SK-N-SH treated with all-trans-retinoic acid at 6 μM for 48 hours (cell line): ENCODE measurements around the gene ABCB1.

Experiments
- ARNTL ChIP-seq: fragments of 450-650 bp; formaldehyde crosslinking; IDR thresholded peaks from 2 replicates; pipeline ENCODE4 v1.5.0; 2020; ENCODE audit warnings: low read depth, mild to moderate bottlenecking, moderate library complexity, borderline replicate concordance
- CREB5 ChIP-seq: fragments of 250-450 bp; sonication (Bioruptor Pico); IDR thresholded peaks from 2 replicates; pipeline ENCODE4 v1.5.1; 2020; ENCODE audit warnings: low read depth, mild to moderate bottlenecking, moderate library complexity
- CSRNP3 ChIP-seq: fragments of 250-450 bp; sonication (Bioruptor Pico); IDR thresholded peaks from 2 replicates; pipeline ENCODE4 v1.5.1; 2021; ENCODE audit warnings: mild to moderate bottlenecking, moderate library complexity
- POU6F1 ChIP-seq: fragments of 250-450 bp; sonication (Bioruptor Pico); IDR thresholded peaks from 2 replicates; pipeline ENCODE4 v1.8.0; 2021; ENCODE audit warnings: low read depth, mild to moderate bottlenecking, moderate library complexity, borderline replicate concordance
- ZNF565 ChIP-seq: fragments of 450-650 bp; formaldehyde crosslinking; conservative IDR thresholded peaks from 2 replicates; pipeline ENCODE4 v1.5.0; 2020; ENCODE audit warnings: low read depth, mild to moderate bottlenecking, moderate library complexity
- ZNF8 ChIP-seq: fragments of 450-650 bp; formaldehyde crosslinking; IDR thresholded peaks from 2 replicates; pipeline ENCODE4 v1.5.0; 2020; ENCODE audit warnings: mild to moderate bottlenecking, moderate library complexity

GRCh38 chr7:87604264-87604663, 3.6 kb upstream of the ABCB1 start:
- TF ChIP-seq POU6F1 = no peak
- no peak for TF ChIP-seq ZNF8 (CRISPR knock-in tag)
- TF ChIP-seq ARNTL (CRISPR knock-in tag) = no peak
- no peak for TF ChIP-seq CREB5 (CRISPR knock-in tag)
- TF ChIP-seq CSRNP3 (CRISPR knock-in tag) = no peak
- no peak for TF ChIP-seq ZNF565
